T-cell (primary cell): ENCODE measurements around the gene TCF19. TPM values are rescaled to one million over a fixed set of nuclear protein-coding genes. Genes with fewer than 3 reads are reported as not detected.

ENCODE experiments used
- ATAC-seq, 4 experiments: fragments of 200-7000 bp in 3 of 4; fragments of 150-1000 bp in 1 of 4; cut with Tn5 transposase; replicated peaks in 1 of 4; 1 replicate in 3 of 4; 2 replicates in 1 of 4; pipeline ENCODE4 v1.10.0; 2021; ENCODE audit warnings: moderate library complexity in 3 of 4, mild to moderate bottlenecking in 2 of 4, moderate number of reproducible peaks in 1 of 4
- CTCF ChIA-PET, 2 donors: fragments of 300-600 bp; sonication (Branson Sonifier 250); formaldehyde crosslinking; loops; one replicate each; lab custom pipeline; 2022; ENCODE audit warnings: antibody characterized with exemption in 2 of 2; lab: Charles Lee
- POLR2A ChIA-PET, 2 donors: fragments of 300-600 bp; sonication (Branson Sonifier 250); formaldehyde crosslinking; loops; one replicate each; lab custom pipeline; 2022; ENCODE audit warnings: antibody characterized with exemption in 2 of 2; lab: Charles Lee
- DNase-seq, 35 experiments: peaks; one replicate each; pipeline versions ENCODE4 v3.0.0 to v3.0.0-alpha.2; 2013 to 2023
- H3K27ac ChIP-seq: one replicate; pipeline ENCODE4 v1.5.1; 2013; ENCODE audit warnings: low read length
- H3K27me3 ChIP-seq, 2 experiments: replicated peaks in 1 of 2; 1 replicate in 1 of 2; 2 replicates in 1 of 2; pipeline versions ENCODE4 v1.6.1 to v1.7.0; 2013; ENCODE audit warnings: low read length in 1 of 2, mixed read lengths in 1 of 2; ENCODE audit not compliant: control insufficient read depth in 2 of 2, insufficient read depth in 2 of 2; ENCODE audit errors: extremely low read depth in 1 of 2
- H3K36me3 ChIP-seq, 2 donors: 1 replicate in 1 of 2; 2 replicates in 1 of 2; pipeline versions ENCODE4 v1.6.1 to v1.7.0; 2013; ENCODE audit warnings: low read length in 1 of 2; ENCODE audit not compliant: control insufficient read depth in 2 of 2, insufficient read depth in 1 of 2; ENCODE audit errors: extremely low read depth in 1 of 2
- H3K4me1 ChIP-seq, 2 experiments: 1 replicate in 1 of 2; 2 replicates in 1 of 2; pipeline versions ENCODE4 v1.6.1 to v1.7.0; 2013; ENCODE audit warnings: low read length in 2 of 2, mixed read lengths in 1 of 2; ENCODE audit not compliant: insufficient read depth in 2 of 2, control insufficient read depth in 1 of 2; ENCODE audit errors: extremely low read depth in 1 of 2
- H3K4me3 ChIP-seq, 2 donors: 1 replicate in 1 of 2; 2 replicates in 1 of 2; pipeline versions ENCODE4 v1.5.1 to v1.7.0; 2013; ENCODE audit warnings: mild to moderate bottlenecking in 2 of 2, low read length in 1 of 2, moderate library complexity in 1 of 2; ENCODE audit not compliant: control insufficient read depth in 1 of 2; ENCODE audit errors: extremely low read depth in 1 of 2
- H3K9me3 ChIP-seq: 2 replicates; pipeline ENCODE4 v1.7.0; 2013
- H3K27ac Mint-ChIP-seq, 2 donors: one replicate each; pipeline ENCODE4 v1.8.0; 2020 to 2021; ENCODE audit warnings: mild to moderate bottlenecking in 2 of 2, mixed read lengths in 2 of 2
- H3K27me3 Mint-ChIP-seq, 2 donors: one replicate each; pipeline ENCODE4 v1.8.0; 2021 to 2022; ENCODE audit warnings: mixed read lengths in 2 of 2
- H3K36me3 Mint-ChIP-seq: one replicate; pipeline ENCODE4 v1.8.0; 2021; ENCODE audit warnings: mixed read lengths
- H3K4me1 Mint-ChIP-seq, 3 donors: one replicate each; pipeline ENCODE4 v1.8.0; 2020 to 2022; ENCODE audit warnings: mixed read lengths in 3 of 3, mild to moderate bottlenecking in 1 of 3
- H3K4me3 Mint-ChIP-seq, 3 donors: one replicate each; pipeline ENCODE4 v1.8.0; 2020 to 2022; ENCODE audit warnings: mild to moderate bottlenecking in 3 of 3, mixed read lengths in 3 of 3, moderate library complexity in 3 of 3
- H3K9me3 Mint-ChIP-seq, 3 donors: one replicate each; pipeline ENCODE4 v1.8.0; 2020 to 2022; ENCODE audit warnings: mixed read lengths in 3 of 3
- WGBS: methylation state at CpG from one replicate; pipeline ENCODE4 v1.1.5; 2013; ENCODE audit warnings: missing lambda C conversion rate; ENCODE audit not compliant: insufficient coverage; 5-methylcytosine and 5-hydroxymethylcytosine counted together
- total RNA-seq, 35 experiments: library from RNA in 6 of 35; stranded (reverse) in 6 of 35; fragments of 120-200 nt in 1 of 35; gene quantifications; one replicate each; pipeline versions ENCODE4 v1.2.1 to v1.2.4 and lab custom pipeline; 2013 to 2026

The TCF19 gene
- total RNA-seq, 5 donors from 2014 or later (not counting 1 experiment from before 2014, with no cell fraction given), result 5.9 to 10.8 (median 9.6) TPM

- peaks cover 7 to 33% of the 10 kb centered on the region in 2 donors for H3K27me3 Mint-ChIP-seq
- POLR2A ChIA-PET, result no interaction called here
- no peaks in the 10 kb centered on the region for H3K36me3 ChIP-seq
- H3K27ac Mint-ChIP-seq, result peak within 1 kb of the TSS; percentile 33 to 55
- no peak for ATAC-seq
- WGBS, result 70% methylated on average over 1 of the region's 3 CpGs
- CTCF ChIA-PET, result interaction anchor here (0.7 to 1.7 kb wide), 2 partner anchors 27 to 911 kb away, joined by 5 to 6 read pairs; no protein-coding TSS in a partner anchor
- no peak for DNase-seq
- H3K36me3 Mint-ChIP-seq, result no peaks in the 10 kb centered on the region
- peaks cover 4 to 14% (median 5%) of the 10 kb centered on the region in 3 donors for H3K4me1 Mint-ChIP-seq
- no peaks in the 10 kb centered on the region for H3K9me3 Mint-ChIP-seq
- no peak within 1 kb of the TSS for H3K27ac ChIP-seq
- peaks cover 0 to 9% of the 10 kb centered on the region in 2 experiments for H3K4me1 ChIP-seq
- peaks cover 0 to 57% of the 10 kb centered on the region in 2 experiments for H3K27me3 ChIP-seq
- no peaks in the 10 kb centered on the region for H3K9me3 ChIP-seq
- H3K4me3 Mint-ChIP-seq, result no peak within 1 kb of the TSS
- no peak within 1 kb of the TSS for H3K4me3 ChIP-seq
These were observed 43.9 kb upstream of the TCF19 start, which contains the start of gene PSORS1C1 for GRCh38 chr6:31114541-31114878. TSS of gene PSORS1C1 (plus strand) at chr6:31114800. CDS start at chr6:31129633, 14,833 bp downstream.

- Histone ChIP-seq H3K27ac (no peak overlapping the region), H3K4me1 (peaks cover 0 to 9% of the 10 kb centered on the region in 2 experiments), H3K4me3 (no peak overlapping the region), H3K36me3 (no peaks in the 10 kb centered on the region), H3K9me3 (no peaks in the 10 kb centered on the region), H3K27me3 (peaks cover 0 to 51% of the 10 kb centered on the region in 2 experiments)
- Mint-ChIP-seq H3K4me3 (no peak overlapping the region), H3K9me3 (no peaks in the 10 kb centered on the region), H3K27ac (peak overlapping the region; percentile 33 to 55), H3K4me1 (peaks cover 4 to 14% (median 5%) of the 10 kb centered on the region in 3 donors), H3K36me3 (no peaks in the 10 kb centered on the region), H3K27me3 (peaks cover 7 to 26% of the 10 kb centered on the region in 2 donors)
- POLR2A ChIA-PET, result no interaction called here
- WGBS, result 55% methylated on average over 7 of the region's 9 CpGs
- DNase-seq (peak in 1 of 35 experiments; percentile 45), ATAC-seq (peak; percentile 65 to 88 (median 70))
- CTCF ChIA-PET, result interaction anchor here (0.6 to 1.7 kb wide), 4 partner anchors 9 to 912 kb away, joined by 3 to 6 read pairs (median 4); no protein-coding TSS in a partner anchor
These were observed 43.2 kb upstream of the TCF19 start for GRCh38 chr6:31114970-31115849.

GRCh38 chr6:31115941-31116560 lies 42.3 kb upstream of the TCF19 start:
- ChIA-PET POLR2A (no interaction called here), CTCF (interaction anchor here (0.6 to 0.9 kb wide), 2 partner anchors 9 to 29 kb away, joined by 3 read pairs; no protein-coding TSS in a partner anchor)
- Histone ChIP-seq H3K36me3 (no peaks in the 10 kb centered on the region), H3K9me3 (no peaks in the 10 kb centered on the region), H3K27me3 (peaks cover 0 to 48% of the 10 kb centered on the region in 2 experiments), H3K27ac (no peak overlapping the region), H3K4me1 (peaks cover 0 to 9% of the 10 kb centered on the region in 2 experiments), H3K4me3 (no peak overlapping the region)
- no peak for DNase-seq
- H3K9me3 Mint-ChIP-seq, result no peaks in the 10 kb centered on the region
- ATAC-seq, result no peak
- no peaks in the 10 kb centered on the region for H3K36me3 Mint-ChIP-seq
- no peak overlapping the region for H3K27ac Mint-ChIP-seq
- 81% methylated on average over 10 of the region's 12 CpGs for WGBS
- peaks cover 4 to 14% (median 5%) of the 10 kb centered on the region in 3 donors for H3K4me1 Mint-ChIP-seq
- H3K4me3 Mint-ChIP-seq, result no peak overlapping the region
- H3K27me3 Mint-ChIP-seq, result peaks cover 7 to 25% of the 10 kb centered on the region in 2 donors

GRCh38 chr6:31116661-31117385 lies 41.6 kb upstream of the TCF19 start:
- CTCF ChIA-PET, result no interaction called here
- ATAC-seq, result no peak

GRCh38 chr6:31118178-31118577 lies 40.2 kb upstream of the TCF19 start:
- Histone ChIP-seq H3K9me3 (no peaks in the 10 kb centered on the region), H3K27me3 (peaks cover 0 to 47% of the 10 kb centered on the region in 2 experiments), H3K4me1 (peaks cover 0 to 9% of the 10 kb centered on the region in 2 experiments), H3K36me3 (no peaks in the 10 kb centered on the region), H3K27ac (no peak overlapping the region), H3K4me3 (no peak overlapping the region)
- CTCF ChIA-PET, result interaction anchor here in 1 of 2 donors (0.6 kb wide), 1 partner anchor 1329 kb away, joined by 5 read pairs; no protein-coding TSS in a partner anchor
- 72% methylated on average over 7 of the region's 7 CpGs for WGBS
- Mint-ChIP-seq H3K36me3 (no peaks in the 10 kb centered on the region), H3K27ac (no peak overlapping the region), H3K9me3 (no peaks in the 10 kb centered on the region), H3K27me3 (peaks cover 7 to 26% of the 10 kb centered on the region in 2 donors), H3K4me3 (no peak overlapping the region), H3K4me1 (peaks cover 4 to 14% (median 5%) of the 10 kb centered on the region in 3 donors)
- POLR2A ChIA-PET, result no interaction called here
- ATAC-seq (no peak), DNase-seq (no peak)

More at GRCh38 chr6:31116661-31117385, 41.6 kb upstream of the TCF19 start:
- no peak for DNase-seq
- Mint-ChIP-seq H3K27ac (no peak overlapping the region), H3K36me3 (no peaks in the 10 kb centered on the region), H3K4me3 (no peak overlapping the region), H3K9me3 (no peaks in the 10 kb centered on the region), H3K4me1 (peaks cover 4 to 14% (median 5%) of the 10 kb centered on the region in 3 donors), H3K27me3 (peaks cover 7 to 27% of the 10 kb centered on the region in 2 donors)
- no peaks in the 10 kb centered on the region for H3K9me3 ChIP-seq
- H3K27me3 ChIP-seq, result peaks cover 0 to 48% of the 10 kb centered on the region in 2 experiments
- peaks cover 0 to 9% of the 10 kb centered on the region in 2 experiments for H3K4me1 ChIP-seq
- POLR2A ChIA-PET, result no interaction called here
- no peak overlapping the region for H3K4me3 ChIP-seq
- H3K27ac ChIP-seq, result no peak overlapping the region
- no peaks in the 10 kb centered on the region for H3K36me3 ChIP-seq
- 87% methylated on average over 16 of the region's 19 CpGs for WGBS
